ENCODE results near the gene HELZ. TPM values are rescaled to one million over a fixed set of nuclear protein-coding genes. Genes with fewer than 3 reads are reported as not detected.
"Not testable (repeated sequence)": the region's sequence is repeated elsewhere in the genome, so short reads cannot be mapped to it uniquely, and the experiment has no call there.

Gene HELZ
- total RNA-seq, 1 donor from 2014 or later: 53.4 TPM

- Mint-ChIP-seq H3K27ac (ENCODE audit: unreplicated experiment) (no peak overlapping the region), H3K4me1 (ENCODE audit: low read depth, unreplicated experiment) (no peaks in the 10 kb centered on the region), H3K36me3 (ENCODE audit: low read depth, unreplicated experiment) (peaks cover 4% of the 10 kb centered on the region), H3K9me3 (ENCODE audit: unreplicated experiment) (peaks cover 5% of the 10 kb centered on the region), H3K27me3 (ENCODE audit: low read depth, unreplicated experiment) (peaks cover 52% of the 10 kb centered on the region), H3K4me3 (ENCODE audit: unreplicated experiment) (no peak overlapping the region)
- TF ChIP-seq EZH2 (IDR thresholded peaks at IDR 0.05; ENCODE audit: insufficient read depth, low read length): no peak
- TF ChIP-seq, protein P1, sequence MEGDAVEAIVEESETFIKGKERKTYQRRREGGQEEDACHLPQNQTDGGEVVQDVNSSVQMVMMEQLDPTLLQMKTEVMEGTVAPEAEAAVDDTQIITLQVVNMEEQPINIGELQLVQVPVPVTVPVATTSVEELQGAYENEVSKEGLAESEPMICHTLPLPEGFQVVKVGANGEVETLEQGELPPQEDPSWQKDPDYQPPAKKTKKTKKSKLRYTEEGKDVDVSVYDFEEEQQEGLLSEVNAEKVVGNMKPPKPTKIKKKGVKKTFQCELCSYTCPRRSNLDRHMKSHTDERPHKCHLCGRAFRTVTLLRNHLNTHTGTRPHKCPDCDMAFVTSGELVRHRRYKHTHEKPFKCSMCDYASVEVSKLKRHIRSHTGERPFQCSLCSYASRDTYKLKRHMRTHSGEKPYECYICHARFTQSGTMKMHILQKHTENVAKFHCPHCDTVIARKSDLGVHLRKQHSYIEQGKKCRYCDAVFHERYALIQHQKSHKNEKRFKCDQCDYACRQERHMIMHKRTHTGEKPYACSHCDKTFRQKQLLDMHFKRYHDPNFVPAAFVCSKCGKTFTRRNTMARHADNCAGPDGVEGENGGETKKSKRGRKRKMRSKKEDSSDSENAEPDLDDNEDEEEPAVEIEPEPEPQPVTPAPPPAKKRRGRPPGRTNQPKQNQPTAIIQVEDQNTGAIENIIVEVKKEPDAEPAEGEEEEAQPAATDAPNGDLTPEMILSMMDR (IDR thresholded peaks at IDR 0.05; ENCODE audit: insufficient read depth, low read depth, low read length): no peak
- H3K79me2 ChIP-seq (ENCODE audit: insufficient read depth, low read length): no peaks in the 10 kb centered on the region
- no peaks in the 10 kb centered on the region for H3K27me3 ChIP-seq (ENCODE audit: insufficient read depth, low read length)
- H3K9ac ChIP-seq (ENCODE audit: low read length): no peak overlapping the region
- H3K4me1 ChIP-seq (ENCODE audit: insufficient read depth, low read length): no peaks in the 10 kb centered on the region
- H3K27ac ChIP-seq (ENCODE audit: low read depth, low read length): no peak overlapping the region
- H3K4me3 ChIP-seq (ENCODE audit: insufficient read depth, low read depth, low read length): no peak overlapping the region
- FAIRE-seq (no peak), DNase-seq (ENCODE audit: low read depth) (no peak)
- H3K4me2 ChIP-seq (ENCODE audit: low read length): no peak overlapping the region
- H2AFZ ChIP-seq (ENCODE audit: low read depth, low read length): no peak overlapping the region
- no peaks in the 10 kb centered on the region for H3K36me3 ChIP-seq (ENCODE audit: insufficient read depth, low read length)
- no peaks in the 10 kb centered on the region for H3K9me3 ChIP-seq (ENCODE audit: insufficient read depth, low read depth, low read length)
- H4K20me1 ChIP-seq (ENCODE audit: insufficient read depth, low read length): no peaks in the 10 kb centered on the region
These were observed 202.8 kb downstream of the HELZ start for GRCh38 chr17:67041941-67042899.

DNA sequence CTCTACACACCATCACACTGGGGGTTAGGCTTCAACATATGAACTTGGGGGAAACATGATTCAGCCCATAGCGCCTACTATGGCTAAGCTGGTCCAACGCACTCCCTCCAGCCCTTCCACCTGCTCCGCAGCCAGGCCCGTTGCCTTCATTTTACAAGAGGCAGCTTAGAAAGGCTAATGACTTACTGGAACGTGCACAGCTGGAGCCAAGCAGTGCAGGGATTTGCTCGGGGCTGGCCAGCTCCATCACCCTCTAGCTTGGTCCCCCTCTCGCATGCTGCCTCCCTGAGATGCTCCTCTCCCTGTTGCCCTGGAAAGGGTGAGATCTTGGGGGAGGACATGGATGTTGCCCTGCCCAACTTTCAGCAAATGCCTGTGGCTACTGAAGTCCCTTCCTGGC, 203.5 kb downstream of the HELZ start:
- Histone ChIP-seq H4K20me1 (ENCODE audit: insufficient read depth, low read length) (no peaks in the 10 kb centered on the region), H3K27me3 (ENCODE audit: insufficient read depth, low read length) (no peaks in the 10 kb centered on the region), H3K4me1 (ENCODE audit: insufficient read depth, low read length) (no peaks in the 10 kb centered on the region), H3K36me3 (ENCODE audit: insufficient read depth, low read length) (no peaks in the 10 kb centered on the region), H3K79me2 (ENCODE audit: insufficient read depth, low read length) (no peaks in the 10 kb centered on the region), H3K4me2 (ENCODE audit: low read length) (no peak overlapping the region), H3K9me3 (ENCODE audit: insufficient read depth, low read depth, low read length) (no peaks in the 10 kb centered on the region), H2AFZ (ENCODE audit: low read depth, low read length) (no peak overlapping the region), H3K27ac (ENCODE audit: low read depth, low read length) (no peak overlapping the region), H3K4me3 (ENCODE audit: insufficient read depth, low read depth, low read length) (no peak overlapping the region), H3K9ac (ENCODE audit: low read length) (no peak overlapping the region)
- FAIRE-seq (no peak), DNase-seq (ENCODE audit: low read depth) (no peak)
- Mint-ChIP-seq H3K36me3 (ENCODE audit: low read depth, unreplicated experiment) (no peaks in the 10 kb centered on the region), H3K4me1 (ENCODE audit: low read depth, unreplicated experiment) (no peaks in the 10 kb centered on the region), H3K27me3 (ENCODE audit: low read depth, unreplicated experiment) (peaks cover 45% of the 10 kb centered on the region), H3K9me3 (ENCODE audit: unreplicated experiment) (peaks cover 3% of the 10 kb centered on the region), H3K4me3 (ENCODE audit: unreplicated experiment) (no peak overlapping the region), H3K27ac (ENCODE audit: unreplicated experiment) (no peak overlapping the region)
- TF ChIP-seq EZH2 (IDR thresholded peaks at IDR 0.05; ENCODE audit: insufficient read depth, low read length): no peak
- TF ChIP-seq, protein P1 (IDR thresholded peaks at IDR 0.05; ENCODE audit: insufficient read depth, low read depth, low read length): no peak

- not testable (repeated sequence) for H3K27me3 ChIP-seq (ENCODE audit: insufficient read depth, low read length); H2AFZ ChIP-seq (ENCODE audit: low read depth, low read length); H3K4me3 ChIP-seq (ENCODE audit: insufficient read depth, low read depth, low read length); H3K9ac ChIP-seq (ENCODE audit: low read length); H3K4me3 Mint-ChIP-seq (ENCODE audit: unreplicated experiment); H3K9me3 ChIP-seq (ENCODE audit: insufficient read depth, low read depth, low read length); H3K9me3 Mint-ChIP-seq (ENCODE audit: unreplicated experiment); H3K79me2 ChIP-seq (ENCODE audit: insufficient read depth, low read length); H3K36me3 Mint-ChIP-seq (ENCODE audit: low read depth, unreplicated experiment); H4K20me1 ChIP-seq (ENCODE audit: insufficient read depth, low read length); H3K4me1 ChIP-seq (ENCODE audit: insufficient read depth, low read length); H3K36me3 ChIP-seq (ENCODE audit: insufficient read depth, low read length); FAIRE-seq; H3K27ac Mint-ChIP-seq (ENCODE audit: unreplicated experiment); H3K4me1 Mint-ChIP-seq (ENCODE audit: low read depth, unreplicated experiment); DNase-seq (ENCODE audit: low read depth); H3K4me2 ChIP-seq (ENCODE audit: low read length); H3K27ac ChIP-seq (ENCODE audit: low read depth, low read length)
- peaks cover 41% of the 10 kb centered on the region for H3K27me3 Mint-ChIP-seq (ENCODE audit: low read depth, unreplicated experiment)
These were observed 203.9 kb downstream of the HELZ start for GRCh38 chr17:67041119-67041518.
